Lower lobe of right lung (tissue), 2 donors: ENCODE data around the gene DENND4A. TPM values are rescaled to one million over a fixed set of nuclear protein-coding genes. Genes with fewer than 3 reads are reported as not detected.
"Not testable (repeated sequence)": the region's sequence is repeated elsewhere in the genome, so short reads cannot be mapped to it uniquely, and the experiment has no call there.

ENCODE experiments used
- ATAC-seq, 2 donors: fragments of 200-7000 bp; cut with Tn5 transposase; one replicate each; pipeline ENCODE4 v1.9.1; 2020 to 2022; ENCODE audit warnings: mild to moderate bottlenecking in 2 of 2, moderate library complexity in 2 of 2
- DNase-seq: peaks from one replicate; pipeline ENCODE4 v3.0.0-alpha.2; 2020
- H3K27ac ChIP-seq: fragments of 200-600 bp; one replicate; pipeline ENCODE4 v1.8.0; 2022
- H3K27me3 ChIP-seq: fragments of 200-600 bp; one replicate; pipeline ENCODE4 v1.8.0; 2022; ENCODE audit warnings: low read depth
- H3K36me3 ChIP-seq: fragments of 200-600 bp; one replicate; pipeline ENCODE4 v1.8.0; 2022; ENCODE audit warnings: mild to moderate bottlenecking
- H3K4me1 ChIP-seq: fragments of 200-600 bp; one replicate; pipeline ENCODE4 v1.8.0; 2022
- H3K4me3 ChIP-seq: fragments of 200-600 bp; one replicate; pipeline ENCODE4 v1.8.0; 2022; ENCODE audit warnings: mild to moderate bottlenecking
- H3K9me3 ChIP-seq: fragments of 200-600 bp; one replicate; pipeline ENCODE4 v1.8.0; 2022
- intact Hi-C: fragments of 100-400 bp; cut with DNase I; formaldehyde crosslinking; loops from one replicate; pipeline ENCODE4 v1.11.0; 2022
- total RNA-seq: library from RNA; stranded (reverse); fragmentation: NEBNext Ultra II Directional; extraction: Animal tissue kit (Norgen Biotek cat#: 25700); gene quantifications from one replicate; pipeline ENCODE4 v1.2.1, GENCODE V29; 2021
- TF ChIP-seq, protein P1 (sequence below): fragments of 200-600 bp; IDR thresholded peaks from one replicate; pipeline ENCODE4 v1.8.0; 2022; ENCODE audit warnings: antibody characterized with exemption, mild to moderate bottlenecking
- donor health status: DM: no; HTN: yes; CAD: no; lungs with severe emphysema.

The DENND4A gene
- total RNA-seq, 1 donor from 2014 or later: 34.6 TPM

DNA sequence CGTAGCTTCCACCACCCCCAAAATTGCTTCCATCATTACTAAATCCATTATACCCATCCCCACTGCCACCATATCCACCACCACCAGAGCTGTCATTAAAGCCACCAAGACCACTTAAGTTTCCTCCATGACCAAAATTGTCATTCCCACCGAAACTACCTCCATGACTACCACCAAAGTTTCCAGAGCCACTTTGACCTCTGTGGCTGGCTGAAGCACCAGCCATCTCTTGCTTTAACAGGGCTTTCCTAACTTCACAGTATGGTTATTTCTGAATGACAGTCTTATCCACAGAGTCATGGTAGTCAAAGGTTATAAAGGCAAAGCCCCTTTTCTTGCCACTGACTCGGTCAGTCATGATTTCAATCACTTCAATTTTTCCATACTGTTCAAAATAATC lies 24.3 kb upstream of the DENND4A start:
- H3K9me3 ChIP-seq: peaks cover 7% of the 10 kb centered on the region
- no peaks in the 10 kb centered on the region for H3K27me3 ChIP-seq
- H3K4me3 ChIP-seq: no peak overlapping the region
- no peak for ATAC-seq
- no peaks in the 10 kb centered on the region for H3K36me3 ChIP-seq
- DNase-seq: no peak
- TF ChIP-seq, protein P1, sequence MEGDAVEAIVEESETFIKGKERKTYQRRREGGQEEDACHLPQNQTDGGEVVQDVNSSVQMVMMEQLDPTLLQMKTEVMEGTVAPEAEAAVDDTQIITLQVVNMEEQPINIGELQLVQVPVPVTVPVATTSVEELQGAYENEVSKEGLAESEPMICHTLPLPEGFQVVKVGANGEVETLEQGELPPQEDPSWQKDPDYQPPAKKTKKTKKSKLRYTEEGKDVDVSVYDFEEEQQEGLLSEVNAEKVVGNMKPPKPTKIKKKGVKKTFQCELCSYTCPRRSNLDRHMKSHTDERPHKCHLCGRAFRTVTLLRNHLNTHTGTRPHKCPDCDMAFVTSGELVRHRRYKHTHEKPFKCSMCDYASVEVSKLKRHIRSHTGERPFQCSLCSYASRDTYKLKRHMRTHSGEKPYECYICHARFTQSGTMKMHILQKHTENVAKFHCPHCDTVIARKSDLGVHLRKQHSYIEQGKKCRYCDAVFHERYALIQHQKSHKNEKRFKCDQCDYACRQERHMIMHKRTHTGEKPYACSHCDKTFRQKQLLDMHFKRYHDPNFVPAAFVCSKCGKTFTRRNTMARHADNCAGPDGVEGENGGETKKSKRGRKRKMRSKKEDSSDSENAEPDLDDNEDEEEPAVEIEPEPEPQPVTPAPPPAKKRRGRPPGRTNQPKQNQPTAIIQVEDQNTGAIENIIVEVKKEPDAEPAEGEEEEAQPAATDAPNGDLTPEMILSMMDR: no peak
- H3K4me1 ChIP-seq: peaks cover 26% of the 10 kb centered on the region
- intact Hi-C loops: no loop called here
- H3K27ac ChIP-seq: no peak overlapping the region

DNA sequence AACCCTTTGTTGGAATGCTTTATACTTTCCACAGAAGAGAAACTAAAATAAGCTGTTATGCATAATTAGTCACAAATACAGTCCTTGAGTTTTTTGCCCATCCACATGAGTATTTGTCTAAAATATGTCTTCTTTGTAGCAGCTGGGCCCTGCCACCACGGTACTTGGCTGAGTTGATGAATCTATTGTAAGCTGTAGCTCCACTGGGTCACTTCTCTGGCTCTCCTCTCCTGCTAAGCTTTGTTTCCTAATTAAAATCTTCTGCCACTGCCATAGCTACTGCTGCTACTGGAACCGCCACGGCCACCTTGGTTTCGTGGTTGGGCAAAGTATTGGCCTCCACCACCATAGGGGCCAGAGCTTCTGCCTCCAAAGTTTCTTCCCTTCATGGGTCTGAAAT lies 23.9 kb upstream of the DENND4A start:
- DNase-seq, H3K4me3 ChIP-seq, intact Hi-C loops, H3K36me3 ChIP-seq, H3K9me3 ChIP-seq, H3K27ac ChIP-seq, H3K27me3 ChIP-seq, ATAC-seq: not testable (repeated sequence)
- H3K4me1 ChIP-seq: peaks cover 24% of the 10 kb centered on the region

DNA sequence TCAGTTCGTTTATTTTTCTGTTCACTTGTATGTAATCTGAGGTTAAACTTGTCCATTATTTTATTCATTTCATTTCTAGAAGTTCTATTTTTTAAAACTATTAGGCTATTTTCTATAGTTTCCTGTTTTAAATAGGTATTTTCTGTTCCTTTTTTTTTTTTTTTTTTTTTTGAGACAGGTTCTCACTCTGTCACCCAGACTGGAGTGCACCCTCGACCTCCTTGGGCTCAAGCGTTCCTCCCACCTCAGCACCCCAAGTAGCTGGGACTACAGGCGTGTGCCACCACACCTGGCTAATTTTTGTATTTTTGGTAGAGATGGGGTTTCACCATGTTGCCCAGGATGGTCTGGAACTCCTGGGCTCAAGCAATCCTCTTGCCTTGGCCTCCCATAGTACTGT lies 22.2 kb upstream of the DENND4A start:
- H3K27me3 ChIP-seq, H3K36me3 ChIP-seq, DNase-seq, H3K4me3 ChIP-seq, ATAC-seq, H3K27ac ChIP-seq, intact Hi-C loops, H3K9me3 ChIP-seq: not testable (repeated sequence)
- H3K4me1 ChIP-seq: peaks cover 12% of the 10 kb centered on the region

DNA sequence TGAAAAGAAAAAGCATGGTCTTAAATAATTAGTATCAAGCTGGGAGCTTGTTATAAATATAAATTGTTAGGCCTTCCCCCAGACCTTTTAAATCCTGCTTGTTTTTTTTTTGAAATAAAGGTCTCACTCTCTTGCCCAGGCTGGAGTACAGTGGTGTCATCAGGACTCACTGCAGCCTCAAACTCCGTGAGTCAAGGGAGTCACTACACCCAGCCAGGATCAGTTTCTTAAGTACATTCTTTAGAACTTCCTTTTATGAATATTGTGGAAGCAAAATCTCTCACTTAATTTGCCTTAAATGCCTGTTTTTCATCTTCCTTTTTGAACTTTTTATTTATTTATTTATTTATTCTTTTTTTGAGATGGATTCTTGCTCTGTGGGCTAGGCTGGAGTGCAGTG lies 20.8 kb upstream of the DENND4A start:
- no peaks in the 10 kb centered on the region for H3K4me1 ChIP-seq
- DNase-seq (no peak), ATAC-seq (no peak)
- no peak overlapping the region for H3K4me3 ChIP-seq
- intact Hi-C loops: no loop called here
- TF ChIP-seq, protein P1: no peak
- no peaks in the 10 kb centered on the region for H3K27me3 ChIP-seq
- H3K36me3 ChIP-seq: no peaks in the 10 kb centered on the region
- H3K27ac ChIP-seq: no peak overlapping the region
- H3K9me3 ChIP-seq: peaks cover 7% of the 10 kb centered on the region

DNA sequence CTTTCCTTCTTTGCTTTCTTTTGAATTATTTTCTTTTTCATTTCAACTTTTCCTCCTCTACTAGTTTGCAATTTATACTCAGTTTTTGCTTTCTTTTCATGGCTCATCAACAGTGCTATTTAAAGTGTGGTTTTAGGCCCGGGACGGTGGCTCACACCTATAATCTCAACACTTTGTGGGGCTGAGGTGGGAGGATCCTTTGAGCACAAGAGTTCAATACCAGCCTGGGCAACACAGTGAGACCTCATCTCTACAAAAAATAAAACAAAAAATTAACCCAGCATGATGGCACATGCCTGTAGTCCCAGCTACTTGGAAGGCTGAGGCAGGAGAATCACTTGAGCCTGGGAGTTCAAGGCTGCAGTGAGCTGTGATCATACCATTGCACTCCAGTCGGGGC lies 20.4 kb upstream of the DENND4A start:
- intact Hi-C loops: no loop called here
- Histone ChIP-seq H3K36me3 (no peaks in the 10 kb centered on the region), H3K4me1 (no peaks in the 10 kb centered on the region), H3K27me3 (no peaks in the 10 kb centered on the region), H3K27ac (no peak overlapping the region), H3K9me3 (peaks cover 7% of the 10 kb centered on the region), H3K4me3 (no peak overlapping the region)
- TF ChIP-seq, protein P1: no peak
- ATAC-seq (no peak), DNase-seq (no peak)

DNA sequence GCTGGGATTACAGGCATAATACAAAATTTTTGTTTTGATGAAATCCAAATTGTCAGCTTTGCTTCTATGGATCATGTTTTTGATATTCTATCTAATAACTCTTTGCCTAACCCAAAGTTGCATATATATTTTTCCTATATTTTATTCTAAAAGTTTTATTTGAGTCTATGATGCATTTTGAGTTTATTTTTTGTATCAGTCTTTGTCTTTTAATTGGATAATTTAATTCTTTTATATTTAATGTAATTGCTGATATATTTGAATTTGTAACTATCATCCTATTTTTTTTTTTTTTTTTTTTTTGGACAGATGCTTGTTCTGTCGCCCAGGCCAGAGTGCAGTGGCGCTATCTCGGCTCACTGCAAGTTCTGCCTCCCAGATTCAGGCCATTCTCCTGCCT lies 19.7 kb upstream of the DENND4A start:
- Histone ChIP-seq H3K4me1 (no peaks in the 10 kb centered on the region), H3K4me3 (no peak overlapping the region), H3K36me3 (no peaks in the 10 kb centered on the region), H3K9me3 (peaks cover 7% of the 10 kb centered on the region), H3K27me3 (no peaks in the 10 kb centered on the region), H3K27ac (no peak overlapping the region)
- TF ChIP-seq, protein P1: no peak
- intact Hi-C loops: no loop called here
- DNase-seq (no peak), ATAC-seq (no peak)

DNA sequence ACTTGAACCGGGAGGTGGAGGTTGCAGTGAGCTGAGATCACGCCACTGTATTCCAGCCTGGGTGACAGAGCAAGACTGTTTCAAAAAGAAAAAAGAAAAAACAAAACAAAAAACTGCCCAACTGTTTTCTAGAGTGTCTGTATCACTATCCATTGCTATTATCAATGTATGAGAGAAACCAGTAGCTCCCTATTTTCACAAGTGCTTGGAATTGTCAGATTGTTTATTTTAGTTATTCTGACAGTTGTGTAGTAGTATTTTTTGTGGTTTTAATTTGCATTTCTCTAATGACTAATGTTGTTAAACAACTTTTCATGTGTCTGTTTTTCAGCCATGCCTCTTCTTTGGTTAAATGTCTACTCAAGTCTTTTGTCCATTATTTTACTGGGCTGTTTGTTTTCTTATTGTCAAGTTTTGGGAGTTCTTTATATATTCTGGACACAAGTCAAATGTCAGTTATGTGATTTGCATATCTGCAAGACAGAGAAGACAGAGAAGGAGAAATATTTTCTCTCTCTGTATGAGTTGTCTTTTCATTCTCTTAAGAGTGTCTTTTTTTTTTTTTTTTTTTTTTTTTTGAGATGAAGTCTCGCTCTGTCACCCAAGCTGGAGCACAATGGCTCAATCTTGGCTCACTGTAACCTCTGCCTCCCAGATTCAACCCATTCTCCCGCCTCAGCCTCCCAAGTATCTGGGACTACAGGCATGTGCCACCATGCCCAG lies 19.1 kb upstream of the DENND4A start:
- H3K9me3 ChIP-seq, H3K4me1 ChIP-seq, intact Hi-C loops, DNase-seq, H3K27me3 ChIP-seq, H3K4me3 ChIP-seq, H3K27ac ChIP-seq, H3K36me3 ChIP-seq, ATAC-seq: not testable (repeated sequence)
